GM19099 (cell line): ENCODE measurements around the gene NGB.

Experiments used
- POLR2A ChIP-seq: IDR thresholded peaks from 3 replicates; pipeline ENCODE4 v1.6.1; 2011; ENCODE audit warnings: low read depth; ENCODE audit not compliant: insufficient read length; ENCODE audit errors: extremely low read depth

The NGB gene

GRCh38 chr14:77303417-77304156 lies 32.6 kb upstream of the NGB start:
- no peak for TF ChIP-seq POLR2A

- TF ChIP-seq POLR2A: no peak
Observed at GRCh38 chr14:77302926-77303325, 31.9 kb upstream of the NGB start.

GRCh38 chr14:77301103-77301502 lies 30.1 kb upstream of the NGB start:
- no peak for TF ChIP-seq POLR2A

GRCh38 chr14:77299771-77300170 lies 28.8 kb upstream of the NGB start:
- TF ChIP-seq POLR2A: no peak

- TF ChIP-seq POLR2A: no peak
Observed at GRCh38 chr14:77296906-77297305, 25.9 kb upstream of the NGB start.

GRCh38 chr14:77296155-77296554 lies 25.1 kb upstream of the NGB start:
- TF ChIP-seq POLR2A: no peak

- no peak for TF ChIP-seq POLR2A
Observed at GRCh38 chr14:77290705-77291104, 19.7 kb upstream of the NGB start.

GRCh38 chr14:77286576-77286975 lies 15.6 kb upstream of the NGB start:
- TF ChIP-seq POLR2A: no peak

- TF ChIP-seq POLR2A: no peak
Observed at GRCh38 chr14:77284466-77284865, 13.5 kb upstream of the NGB start.

- no peak for TF ChIP-seq POLR2A
Observed at GRCh38 chr14:77284066-77284465, 13.1 kb upstream of the NGB start.

- no peak for TF ChIP-seq POLR2A
Observed at GRCh38 chr14:77281852-77282410, 10.9 kb upstream of the NGB start.

GRCh38 chr14:77279719-77280118 lies 8.7 kb upstream of the NGB start:
- TF ChIP-seq POLR2A: no peak

- no peak for TF ChIP-seq POLR2A
Observed at GRCh38 chr14:77278461-77279230, 7.6 kb upstream of the NGB start.

- TF ChIP-seq POLR2A: no peak
Observed at GRCh38 chr14:77276959-77277358, 6.0 kb upstream of the NGB start.

- TF ChIP-seq POLR2A: no peak
Observed at GRCh38 chr14:77276295-77276935, 5.4 kb upstream of the NGB start.
